IPS-18a (cell line): Measurements from ENCODE around the gene OR51V1.

Experiments
- H3K27ac ChIP-seq: one replicate; pipeline ENCODE4 v1.5.1; 2013; ENCODE audit warnings: low read length
- H3K27me3 ChIP-seq: one replicate; pipeline ENCODE4 v1.6.1; 2013; ENCODE audit warnings: mild to moderate bottlenecking, low read length; ENCODE audit not compliant: control insufficient read depth, insufficient read depth
- H3K36me3 ChIP-seq: one replicate; pipeline ENCODE4 v1.6.1; 2013; ENCODE audit warnings: low read depth, low read length; ENCODE audit not compliant: control insufficient read depth
- H3K4me1 ChIP-seq: one replicate; pipeline ENCODE4 v1.6.1; 2013; ENCODE audit warnings: low read depth, low read length; ENCODE audit not compliant: control insufficient read depth
- H3K4me3 ChIP-seq: one replicate; pipeline ENCODE4 v1.5.1; 2013; ENCODE audit warnings: low read length
- H3K9ac ChIP-seq: one replicate; pipeline ENCODE4 v1.6.1; 2013; ENCODE audit warnings: mild to moderate bottlenecking, low read length, moderate library complexity
- H3K9me3 ChIP-seq: one replicate; pipeline ENCODE4 v1.6.1; 2013; ENCODE audit warnings: low read depth, low read length; ENCODE audit not compliant: control insufficient read depth

Gene OR51V1

DNA sequence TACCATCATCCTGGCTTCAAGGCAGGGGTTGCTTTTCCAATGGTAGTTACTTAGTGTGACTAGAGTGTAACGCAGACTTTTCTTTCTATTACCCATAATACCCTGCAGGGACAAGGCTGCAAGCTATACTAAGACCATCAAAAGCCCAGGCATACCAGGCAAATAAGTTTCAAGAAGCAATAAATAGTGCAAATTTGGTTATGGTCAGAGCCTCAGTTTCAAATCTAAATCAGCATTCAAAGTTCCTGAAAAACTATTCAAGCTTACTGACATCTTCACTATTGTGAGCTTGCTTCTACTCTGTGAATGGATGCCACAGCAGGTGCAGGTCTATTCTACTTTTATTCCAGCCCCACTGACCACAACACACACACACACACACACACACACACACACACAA, 28.9 kb upstream of the OR51V1 start:
- Histone ChIP-seq H3K4me3 (no peak overlapping the region), H3K36me3 (no peaks in the 10 kb centered on the region), H3K27ac (no peak overlapping the region), H3K4me1 (no peaks in the 10 kb centered on the region), H3K9me3 (no peaks in the 10 kb centered on the region), H3K27me3 (no peaks in the 10 kb centered on the region), H3K9ac (no peak overlapping the region)

- Histone ChIP-seq H3K4me1 (no peaks in the 10 kb centered on the region), H3K27ac (no peak overlapping the region), H3K4me3 (no peak overlapping the region)
Observed at GRCh38 chr11:5228124-5228523, 27.6 kb upstream of the OR51V1 start.

DNA sequence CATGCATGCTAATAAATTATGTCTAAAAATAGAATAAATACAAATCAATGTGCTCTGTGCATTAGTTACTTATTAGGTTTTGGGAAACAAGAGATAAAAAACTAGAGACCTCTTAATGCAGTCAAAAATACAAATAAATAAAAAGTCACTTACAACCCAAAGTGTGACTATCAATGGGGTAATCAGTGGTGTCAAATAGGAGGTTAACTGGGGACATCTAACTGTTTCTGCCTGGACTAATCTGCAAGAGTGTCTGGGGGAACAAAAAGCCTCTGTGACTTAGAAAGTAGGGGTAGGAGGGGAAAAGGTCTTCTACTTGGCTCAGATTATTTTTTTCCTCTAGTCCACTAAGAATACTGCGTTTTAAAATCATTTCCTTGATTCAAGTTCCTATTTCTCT, 27.2 kb upstream of the OR51V1 start:
- no peaks in the 10 kb centered on the region for H3K9me3 ChIP-seq
- no peak overlapping the region for H3K4me3 ChIP-seq
- no peak overlapping the region for H3K27ac ChIP-seq
- H3K27me3 ChIP-seq, result no peaks in the 10 kb centered on the region
- H3K4me1 ChIP-seq, result no peaks in the 10 kb centered on the region
- H3K9ac ChIP-seq, result no peak overlapping the region
- no peaks in the 10 kb centered on the region for H3K36me3 ChIP-seq

More at GRCh38 chr11:5228124-5228523, 27.6 kb upstream of the OR51V1 start:
- Histone ChIP-seq H3K27me3 (no peaks in the 10 kb centered on the region), H3K36me3 (no peaks in the 10 kb centered on the region), H3K9me3 (no peaks in the 10 kb centered on the region), H3K9ac (no peak overlapping the region)

DNA sequence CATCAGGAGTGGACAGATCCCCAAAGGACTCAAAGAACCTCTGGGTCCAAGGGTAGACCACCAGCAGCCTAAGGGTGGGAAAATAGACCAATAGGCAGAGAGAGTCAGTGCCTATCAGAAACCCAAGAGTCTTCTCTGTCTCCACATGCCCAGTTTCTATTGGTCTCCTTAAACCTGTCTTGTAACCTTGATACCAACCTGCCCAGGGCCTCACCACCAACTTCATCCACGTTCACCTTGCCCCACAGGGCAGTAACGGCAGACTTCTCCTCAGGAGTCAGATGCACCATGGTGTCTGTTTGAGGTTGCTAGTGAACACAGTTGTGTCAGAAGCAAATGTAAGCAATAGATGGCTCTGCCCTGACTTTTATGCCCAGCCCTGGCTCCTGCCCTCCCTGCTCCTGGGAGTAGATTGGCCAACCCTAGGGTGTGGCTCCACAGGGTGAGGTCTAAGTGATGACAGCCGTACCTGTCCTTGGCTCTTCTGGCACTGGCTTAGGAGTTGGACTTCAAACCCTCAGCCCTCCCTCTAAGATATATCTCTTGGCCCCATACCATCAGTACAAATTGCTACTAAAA, 26.3 kb upstream of the OR51V1 start, which contains the start of gene HBB:
HBB (minus strand) TSS at position 340 of the 579 bp plus-strand sequence; CDS start at position 290, 50 bp downstream.
- no peak within 1 kb of the TSS for H3K9ac ChIP-seq
- H3K4me3 ChIP-seq, result no peak within 1 kb of the TSS
- H3K36me3 ChIP-seq, result no peaks in the 10 kb centered on the region

GRCh38 chr11:5225480-5225871, 25.0 kb upstream of the OR51V1 start:
- H3K4me1 ChIP-seq, result no peaks in the 10 kb centered on the region
- no peak overlapping the region for H3K4me3 ChIP-seq
- no peak overlapping the region for H3K9ac ChIP-seq
- no peaks in the 10 kb centered on the region for H3K36me3 ChIP-seq
- no peaks in the 10 kb centered on the region for H3K27me3 ChIP-seq
- no peak overlapping the region for H3K27ac ChIP-seq
- H3K9me3 ChIP-seq, result peaks cover 4% of the 10 kb centered on the region

More for the DNA sequence above, 26.3 kb upstream of the OR51V1 start, which contains the start of gene HBB:
- Histone ChIP-seq H3K4me1 (no peaks in the 10 kb centered on the region), H3K9me3 (peaks cover 4% of the 10 kb centered on the region), H3K27me3 (no peaks in the 10 kb centered on the region), H3K27ac (no peak within 1 kb of the TSS)

- Histone ChIP-seq H3K27ac (no peak overlapping the region), H3K27me3 (no peaks in the 10 kb centered on the region), H3K9me3 (peaks cover 4% of the 10 kb centered on the region), H3K4me1 (no peaks in the 10 kb centered on the region), H3K9ac (no peak overlapping the region), H3K4me3 (no peak overlapping the region), H3K36me3 (no peaks in the 10 kb centered on the region)
Observed at GRCh38 chr11:5224538-5225479, 24.3 kb upstream of the OR51V1 start.

GRCh38 chr11:5223686-5224085, 23.2 kb upstream of the OR51V1 start:
- Histone ChIP-seq H3K27me3 (no peaks in the 10 kb centered on the region), H3K4me1 (no peaks in the 10 kb centered on the region), H3K9me3 (peaks cover 4% of the 10 kb centered on the region), H3K27ac (no peak overlapping the region), H3K4me3 (no peak overlapping the region), H3K36me3 (no peaks in the 10 kb centered on the region), H3K9ac (no peak overlapping the region)

- Histone ChIP-seq H3K36me3 (no peaks in the 10 kb centered on the region), H3K4me1 (no peaks in the 10 kb centered on the region), H3K27ac (no peak overlapping the region), H3K9ac (no peak overlapping the region), H3K4me3 (no peak overlapping the region), H3K9me3 (peaks cover 4% of the 10 kb centered on the region), H3K27me3 (no peaks in the 10 kb centered on the region)
Observed at GRCh38 chr11:5223146-5223545, 22.7 kb upstream of the OR51V1 start.

DNA sequence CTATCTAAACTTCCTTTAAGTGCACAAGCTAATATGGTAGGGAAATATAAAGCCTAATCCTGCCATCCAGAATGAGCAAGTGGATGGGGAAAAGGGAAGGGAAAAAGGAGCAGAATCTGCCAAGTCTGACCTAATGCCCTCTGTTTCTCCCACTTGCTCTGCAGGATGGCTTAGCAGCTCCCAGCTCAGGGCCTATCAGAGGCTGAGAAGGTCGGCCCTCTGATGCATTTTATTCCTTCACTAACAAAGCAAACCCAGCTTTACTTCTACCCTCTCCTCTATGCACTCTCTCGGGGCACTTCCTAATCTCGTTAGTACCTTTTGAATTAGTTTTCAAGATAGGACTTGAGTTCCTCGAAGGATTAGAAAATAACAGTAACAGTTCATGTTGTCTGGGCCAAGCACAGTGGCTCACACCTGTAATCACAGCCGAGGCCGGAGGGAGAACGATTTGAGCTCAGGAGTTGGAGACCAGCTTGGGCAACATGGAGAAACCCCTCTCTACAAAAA, 9.9 kb upstream of the OR51V1 start:
- no peaks in the 10 kb centered on the region for H3K9me3 ChIP-seq
- H3K36me3 ChIP-seq, result no peaks in the 10 kb centered on the region
- H3K4me1 ChIP-seq, result peaks cover 9% of the 10 kb centered on the region
- no peak overlapping the region for H3K9ac ChIP-seq
- H3K4me3 ChIP-seq, result no peak overlapping the region
- no peaks in the 10 kb centered on the region for H3K27me3 ChIP-seq
- no peak overlapping the region for H3K27ac ChIP-seq

DNA sequence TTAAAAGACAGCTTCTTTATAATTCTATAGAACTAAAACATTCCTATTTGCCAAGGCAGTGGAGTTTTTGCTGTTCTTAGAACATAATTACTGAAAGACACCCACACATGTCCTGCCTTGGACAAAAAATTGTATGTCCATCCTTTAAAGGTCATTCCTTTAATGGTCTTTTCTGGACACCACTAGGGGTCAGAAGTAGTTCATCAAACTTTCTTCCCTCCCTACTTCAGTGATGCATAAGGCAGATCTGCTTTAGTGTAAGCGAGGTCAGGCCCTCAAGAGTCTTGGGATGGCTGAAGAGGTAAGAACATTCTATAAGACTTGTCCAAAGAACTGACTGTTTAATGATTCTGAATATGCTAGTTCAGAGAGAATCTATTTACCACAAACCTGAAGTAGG, 4.3 kb upstream of the OR51V1 start:
- Histone ChIP-seq H3K9ac (no peak overlapping the region), H3K27me3 (no peaks in the 10 kb centered on the region), H3K36me3 (no peaks in the 10 kb centered on the region), H3K9me3 (no peaks in the 10 kb centered on the region), H3K27ac (no peak overlapping the region), H3K4me3 (no peak overlapping the region), H3K4me1 (peaks cover 4% of the 10 kb centered on the region)

- Histone ChIP-seq H3K4me3 (no peak overlapping the region), H3K27ac (no peak overlapping the region), H3K9me3 (no peaks in the 10 kb centered on the region), H3K4me1 (no peaks in the 10 kb centered on the region), H3K9ac (no peak overlapping the region), H3K27me3 (no peaks in the 10 kb centered on the region), H3K36me3 (no peaks in the 10 kb centered on the region)
Observed at GRCh38 chr11:5203366-5203765, 2.9 kb upstream of the OR51V1 start.
